Mucosa of rectum (tissue), 2 donors: ENCODE measurements around the gene NR2F1-AS1.

ENCODE experiments used
- H3K27ac ChIP-seq, 2 donors: one replicate each; pipeline ENCODE4 v1.7.0; 2013; ENCODE audit warnings: inconsistent platforms in 2 of 2, low read depth in 2 of 2, low read length in 2 of 2
- H3K27me3 ChIP-seq, 2 donors: one replicate each; pipeline ENCODE4 v1.7.0; 2013; ENCODE audit warnings: low read length in 2 of 2; ENCODE audit not compliant: control insufficient read depth in 2 of 2, insufficient read depth in 2 of 2
- H3K36me3 ChIP-seq, 2 donors: one replicate each; pipeline ENCODE4 v1.7.0; 2013; ENCODE audit warnings: low read length in 2 of 2; ENCODE audit not compliant: control insufficient read depth in 2 of 2, insufficient read depth in 2 of 2
- H3K4me1 ChIP-seq, 2 donors: one replicate each; pipeline ENCODE4 v1.7.0; 2013; ENCODE audit warnings: low read length in 2 of 2, mild to moderate bottlenecking in 1 of 2; ENCODE audit not compliant: control insufficient read depth in 2 of 2, insufficient read depth in 2 of 2
- H3K4me3 ChIP-seq, 2 donors: one replicate each; pipeline ENCODE4 v1.7.0; 2013; ENCODE audit warnings: low read length in 2 of 2
- H3K9ac ChIP-seq, 2 donors: one replicate each; pipeline ENCODE4 v1.7.0; 2013; ENCODE audit warnings: low read length in 2 of 2, low read depth in 1 of 2, mild to moderate bottlenecking in 1 of 2
- H3K9me3 ChIP-seq, 2 donors: one replicate each; pipeline ENCODE4 v1.7.0; 2013; ENCODE audit warnings: low read length in 2 of 2; ENCODE audit not compliant: control insufficient read depth in 2 of 2
- donor health status: healthy.
- donor health status: Normal muscosa, but diverticular disease.

NR2F1-AS1 gene

GRCh38 chr5:93603078-93603792 is 22.2 kb upstream of the NR2F1-AS1 start:
- Histone ChIP-seq H3K4me3 (no peak overlapping the region), H3K36me3 (no peaks in the 10 kb centered on the region), H3K9me3 (no peaks in the 10 kb centered on the region), H3K4me1 (peaks cover 0 to 3% of the 10 kb centered on the region in 2 donors), H3K27ac (no peak overlapping the region), H3K27me3 (peaks cover 81 to 83% of the 10 kb centered on the region in 2 donors), H3K9ac (no peak overlapping the region)

- Histone ChIP-seq H3K36me3 (no peaks in the 10 kb centered on the region), H3K9ac (no peak overlapping the region), H3K4me1 (peaks cover 0 to under 1% of the 10 kb centered on the region in 2 donors), H3K27me3 (peaks cover 81 to 83% of the 10 kb centered on the region in 2 donors), H3K27ac (no peak overlapping the region), H3K4me3 (no peak overlapping the region), H3K9me3 (no peaks in the 10 kb centered on the region)
These were observed 21.4 kb upstream of the NR2F1-AS1 start for GRCh38 chr5:93602241-93603077.

DNA sequence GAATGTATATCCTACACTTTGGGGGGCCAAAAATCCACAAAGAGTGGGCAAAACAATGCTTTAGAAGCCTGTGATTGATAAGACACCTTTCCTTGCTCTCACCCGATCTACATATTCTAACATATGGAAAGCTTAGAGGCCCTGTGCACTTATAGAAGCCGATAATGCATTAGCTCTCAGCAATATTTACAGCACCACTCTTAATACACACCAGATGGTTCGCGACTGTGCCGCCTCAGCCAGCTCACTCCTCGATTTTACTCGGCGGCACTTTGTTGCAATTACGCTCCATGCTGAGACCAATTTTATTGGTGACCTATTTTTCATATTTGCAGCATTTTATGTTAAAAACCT is 20.8 kb upstream of the NR2F1-AS1 start:
- H3K4me3 ChIP-seq = no peak overlapping the region
- no peak overlapping the region for H3K27ac ChIP-seq
- H3K9ac ChIP-seq = no peak overlapping the region
- peaks cover 0 to 4% of the 10 kb centered on the region in 2 donors for H3K4me1 ChIP-seq
- H3K9me3 ChIP-seq = no peaks in the 10 kb centered on the region
- H3K36me3 ChIP-seq = no peaks in the 10 kb centered on the region
- peaks cover 78 to 82% of the 10 kb centered on the region in 2 donors for H3K27me3 ChIP-seq

- Histone ChIP-seq H3K4me3 (no peak overlapping the region), H3K9ac (no peak overlapping the region), H3K27ac (no peak overlapping the region), H3K36me3 (no peaks in the 10 kb centered on the region), H3K9me3 (no peaks in the 10 kb centered on the region), H3K4me1 (peaks cover 0 to 6% of the 10 kb centered on the region in 2 donors), H3K27me3 (peaks cover 80 to 83% of the 10 kb centered on the region in 2 donors)
These were observed 20.2 kb upstream of the NR2F1-AS1 start for GRCh38 chr5:93601071-93601801.

DNA sequence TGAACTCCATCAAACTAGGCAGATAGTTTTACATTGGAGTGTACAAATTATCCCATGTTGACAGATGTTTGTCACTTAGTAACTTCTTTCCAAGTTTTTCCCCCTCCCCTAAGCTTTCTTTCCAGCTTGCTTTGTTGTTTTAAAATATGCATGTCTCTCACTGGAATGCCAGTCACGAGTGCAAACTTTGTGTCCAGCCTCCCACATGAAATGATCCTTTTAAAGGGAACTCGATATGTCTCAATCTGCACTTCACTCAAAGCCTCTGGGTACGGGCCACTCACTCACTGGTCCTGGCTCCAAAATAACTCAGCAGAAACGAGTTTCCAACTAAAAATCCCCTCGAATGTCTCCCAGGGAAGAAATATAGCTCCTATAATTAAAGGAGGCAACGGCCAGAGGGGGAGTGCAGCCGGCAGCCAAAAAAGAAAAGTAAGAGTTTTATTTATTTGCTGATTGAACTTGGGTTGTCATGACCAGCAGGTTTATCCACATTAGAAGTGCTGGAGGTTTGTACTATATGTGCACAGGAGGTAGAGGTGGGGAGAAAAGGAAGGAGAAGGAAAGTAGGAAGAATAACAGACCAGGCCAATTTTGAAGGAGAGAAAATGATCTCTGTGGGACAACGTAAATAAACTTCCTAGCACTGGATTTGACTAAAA is 19.5 kb upstream of the NR2F1-AS1 start:
- Histone ChIP-seq H3K27ac (no peak overlapping the region), H3K9ac (no peak overlapping the region), H3K36me3 (no peaks in the 10 kb centered on the region), H3K4me3 (no peak overlapping the region), H3K4me1 (peaks cover 0 to 6% of the 10 kb centered on the region in 2 donors), H3K9me3 (no peaks in the 10 kb centered on the region), H3K27me3 (peaks cover 79 to 83% of the 10 kb centered on the region in 2 donors)

DNA sequence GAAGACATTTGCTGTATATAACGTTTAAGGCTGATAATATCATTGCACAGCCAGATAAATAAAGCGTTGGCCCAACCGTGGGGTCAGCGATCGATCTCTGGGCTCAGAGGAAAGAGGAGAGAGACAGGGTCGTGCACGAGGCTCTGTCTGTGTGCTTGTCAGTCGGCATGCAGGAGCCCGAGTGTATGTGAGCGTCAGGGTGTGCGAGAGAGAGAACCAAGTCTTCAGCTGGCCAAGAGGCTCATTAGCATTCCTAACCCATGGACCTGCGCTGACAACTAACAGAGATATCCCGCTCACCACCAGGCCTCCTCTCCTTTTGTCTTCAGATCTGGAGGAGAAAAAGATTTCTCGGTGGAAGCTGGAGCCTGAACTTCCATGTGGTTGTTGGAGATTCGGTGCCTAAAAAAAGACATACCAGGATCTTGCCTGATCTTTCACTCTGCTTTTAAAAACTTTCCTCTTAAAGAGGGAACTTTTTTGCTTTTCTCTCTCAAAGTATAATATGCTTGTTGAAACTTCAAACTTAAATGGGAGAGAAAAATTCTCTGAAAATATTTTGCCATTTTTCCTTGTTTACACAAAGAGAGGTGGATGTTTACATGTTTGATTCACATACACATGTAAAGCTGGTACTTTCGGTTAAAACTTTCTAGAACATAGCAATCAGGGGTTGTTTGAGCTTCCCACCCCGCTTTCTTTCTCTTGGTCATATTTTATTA is 18.5 kb upstream of the NR2F1-AS1 start:
- Histone ChIP-seq H3K4me1 (peaks cover 0 to 6% of the 10 kb centered on the region in 2 donors), H3K9me3 (no peaks in the 10 kb centered on the region), H3K27ac (no peak overlapping the region), H3K9ac (no peak overlapping the region), H3K4me3 (no peak overlapping the region), H3K27me3 (peaks cover 78 to 85% of the 10 kb centered on the region in 2 donors), H3K36me3 (no peaks in the 10 kb centered on the region)

GRCh38 chr5:93599001-93599379 is 18.0 kb upstream of the NR2F1-AS1 start:
- Histone ChIP-seq H3K27me3 (peaks cover 79 to 86% of the 10 kb centered on the region in 2 donors), H3K27ac (no peak overlapping the region), H3K9me3 (no peaks in the 10 kb centered on the region), H3K4me3 (no peak overlapping the region), H3K36me3 (no peaks in the 10 kb centered on the region), H3K9ac (no peak overlapping the region), H3K4me1 (peaks cover 0 to 6% of the 10 kb centered on the region in 2 donors)

GRCh38 chr5:93598091-93599000 is 17.3 kb upstream of the NR2F1-AS1 start:
- Histone ChIP-seq H3K9ac (no peak overlapping the region), H3K27ac (no peak overlapping the region), H3K27me3 (peaks cover 80 to 85% of the 10 kb centered on the region in 2 donors), H3K4me3 (no peak overlapping the region), H3K9me3 (no peaks in the 10 kb centered on the region), H3K4me1 (peaks cover 0 to 6% of the 10 kb centered on the region in 2 donors), H3K36me3 (no peaks in the 10 kb centered on the region)
